GM21390 (cell line): ENCODE measurements around the gene SFR1.

Source experiments
- ATAC-seq: cut with Tn5 transposase; IDR thresholded peaks from one replicate; pipeline ENCODE4 v1.9.1; 2021; ENCODE audit not compliant: unreplicated experiment

Gene SFR1

GRCh38 chr10:104121485-104122224 lies at the start of gene SFR1:
Gene SFR1 (plus strand): TSS chr10:104122171. CDS start chr10:104122184, 13 bp downstream.
- peak; percentile 92 for ATAC-seq

GRCh38 chr10:104072786-104073185 lies 49.2 kb upstream of the SFR1 start:
- ATAC-seq, result no peak

GRCh38 chr10:104074505-104074904 lies 47.5 kb upstream of the SFR1 start:
- no peak for ATAC-seq

- ATAC-seq, result no peak
These were observed 45.2 kb upstream of the SFR1 start for GRCh38 chr10:104076743-104077160.

GRCh38 chr10:104077247-104077646 lies 44.7 kb upstream of the SFR1 start:
- no peak for ATAC-seq

- no peak for ATAC-seq
These were observed 44.3 kb upstream of the SFR1 start for GRCh38 chr10:104077663-104078151.

- no peak for ATAC-seq
These were observed 41.2 kb upstream of the SFR1 start for GRCh38 chr10:104080762-104081161.

GRCh38 chr10:104081998-104082397 lies 40.0 kb upstream of the SFR1 start:
- ATAC-seq, result no peak

- ATAC-seq, result no peak
These were observed 37.4 kb upstream of the SFR1 start for GRCh38 chr10:104084482-104085142.

GRCh38 chr10:104085801-104086400 lies 36.1 kb upstream of the SFR1 start, which contains the start of gene COL17A1:
Gene COL17A1 (minus strand): TSS chr10:104085880. CDS start chr10:104080673, 5,207 bp downstream.
- ATAC-seq, result no peak

GRCh38 chr10:104088239-104088638 lies 33.7 kb upstream of the SFR1 start:
- no peak for ATAC-seq

GRCh38 chr10:104089621-104090020 lies 32.4 kb upstream of the SFR1 start:
- ATAC-seq, result no peak

GRCh38 chr10:104090611-104091010 lies 31.4 kb upstream of the SFR1 start:
- ATAC-seq, result no peak

GRCh38 chr10:104092749-104093148 lies 29.2 kb upstream of the SFR1 start:
- ATAC-seq, result no peak

- ATAC-seq, result no peak
These were observed 25.3 kb upstream of the SFR1 start for GRCh38 chr10:104096692-104097091.

- no peak for ATAC-seq
These were observed 23.5 kb upstream of the SFR1 start for GRCh38 chr10:104098358-104098925.

- no peak for ATAC-seq
These were observed 22.7 kb upstream of the SFR1 start for GRCh38 chr10:104099269-104099668.

GRCh38 chr10:104099941-104100340 lies 22.0 kb upstream of the SFR1 start:
- ATAC-seq, result no peak

- ATAC-seq, result no peak
These were observed 21.2 kb upstream of the SFR1 start for GRCh38 chr10:104100795-104101194.

- no peak for ATAC-seq
These were observed 20.1 kb upstream of the SFR1 start for GRCh38 chr10:104101902-104102301.

- ATAC-seq, result no peak
These were observed 18.0 kb upstream of the SFR1 start for GRCh38 chr10:104103956-104104355.
